GM21737 (cell line): ENCODE measurements around the gene FGFBP2.

Experiments
- ATAC-seq: cut with Tn5 transposase; IDR thresholded peaks from one replicate; pipeline ENCODE4 v1.9.1; 2021; ENCODE audit warnings: mild to moderate bottlenecking, moderate library complexity; ENCODE audit not compliant: unreplicated experiment

Gene FGFBP2

GRCh38 chr4:15963001-15963451, at the start of gene FGFBP2:
FGFBP2 (minus strand) TSS chr4:15963175; CDS start chr4:15963129, 46 bp downstream.
- ATAC-seq, result no peak

GRCh38 chr4:16011173-16011572, 48.2 kb upstream of the FGFBP2 start:
- no peak for ATAC-seq

GRCh38 chr4:16009153-16009552, 46.2 kb upstream of the FGFBP2 start:
- ATAC-seq, result no peak

- ATAC-seq, result no peak
Observed at GRCh38 chr4:16007471-16008095, 44.6 kb upstream of the FGFBP2 start.

- no peak for ATAC-seq
Observed at GRCh38 chr4:16006771-16007446, 43.9 kb upstream of the FGFBP2 start.

- ATAC-seq, result no peak
Observed at GRCh38 chr4:16005676-16006075, 42.7 kb upstream of the FGFBP2 start.

GRCh38 chr4:16001484-16001858, 38.5 kb upstream of the FGFBP2 start:
- ATAC-seq, result peak; percentile 87

- no peak for ATAC-seq
Observed at GRCh38 chr4:16000708-16001483, 37.9 kb upstream of the FGFBP2 start.

- no peak for ATAC-seq
Observed at GRCh38 chr4:15996773-15997172, 33.8 kb upstream of the FGFBP2 start.

GRCh38 chr4:15995826-15996225, 32.9 kb upstream of the FGFBP2 start:
- no peak for ATAC-seq

- no peak for ATAC-seq
Observed at GRCh38 chr4:15992167-15992485, 29.2 kb upstream of the FGFBP2 start.

- ATAC-seq, result no peak
Observed at GRCh38 chr4:15990570-15991285, 27.8 kb upstream of the FGFBP2 start.

GRCh38 chr4:15989424-15989823, 26.4 kb upstream of the FGFBP2 start:
- ATAC-seq, result no peak

- no peak for ATAC-seq
Observed at GRCh38 chr4:15988222-15988621, 25.2 kb upstream of the FGFBP2 start.

- ATAC-seq, result no peak
Observed at GRCh38 chr4:15986907-15987306, 23.9 kb upstream of the FGFBP2 start.

GRCh38 chr4:15983610-15984009, 20.6 kb upstream of the FGFBP2 start:
- ATAC-seq, result no peak

- ATAC-seq, result no peak
Observed at GRCh38 chr4:15982842-15983524, 20.0 kb upstream of the FGFBP2 start.

GRCh38 chr4:15976456-15977447, 13.8 kb upstream of the FGFBP2 start:
- no peak for ATAC-seq

- no peak for ATAC-seq
Observed at GRCh38 chr4:15971068-15971801, 8.3 kb upstream of the FGFBP2 start.
